PC-9 (cell line): ENCODE data around the gene LRFN2. TPM values are rescaled to one million over a fixed set of nuclear protein-coding genes. Genes with fewer than 3 reads are reported as not detected.

ENCODE experiments used
- BruUV-seq: library from RNA; stranded (reverse); fragments of 400-500 nt; replicated peaks from 2 replicates; lab custom pipeline; 2021; lab: Mats Ljungman, UMichigan
- CTCF ChIA-PET: fragments of 300-600 bp; sonication (Branson Sonifier 250); formaldehyde crosslinking; loops from one replicate; lab custom pipeline; 2022; ENCODE audit warnings: antibody characterized with exemption; lab: Charles Lee
- POLR2A ChIA-PET: fragments of 300-600 bp; sonication (Branson Sonifier 250); formaldehyde crosslinking; loops from one replicate; lab custom pipeline; 2022; ENCODE audit warnings: antibody characterized with exemption; ENCODE audit not compliant: unreplicated experiment; lab: Charles Lee
- DNase-seq, 2 experiments: peaks; one replicate each; pipeline versions ENCODE4 v3.0.0 to v3.0.0-alpha.2; 2015 to 2022; ENCODE audit warnings: mixed read lengths in 1 of 2
- H2AFZ ChIP-seq: fragments of 200-600 bp; sonication (generic); 2 replicates; pipeline ENCODE4 v1.8.1; 2017; ENCODE audit warnings: antibody characterized with exemption
- H3F3A ChIP-seq: fragments of 200-600 bp; sonication (generic); 2 replicates; pipeline ENCODE4 v1.8.1; 2017; ENCODE audit warnings: antibody characterized with exemption, mild to moderate bottlenecking, low read depth; ENCODE audit not compliant: insufficient read depth
- H3K27ac ChIP-seq: fragments of 200-600 bp; sonication (generic); 2 replicates; pipeline ENCODE4 v1.6.1; 2016; ENCODE audit warnings: mixed run types
- H3K27me3 ChIP-seq: fragments of 200-600 bp; sonication (generic); 2 replicates; pipeline ENCODE4 v1.6.1; 2016; ENCODE audit warnings: low read depth, mixed run types; ENCODE audit not compliant: insufficient read depth
- H3K36me3 ChIP-seq: fragments of 200-600 bp; sonication (generic); 2 replicates; pipeline ENCODE4 v1.6.1; 2016; ENCODE audit warnings: low read depth, mixed run types
- H3K4me1 ChIP-seq: fragments of 200-600 bp; sonication (generic); replicated peaks from 2 replicates; pipeline ENCODE4 v1.6.1; 2016; ENCODE audit warnings: mixed run types; ENCODE audit not compliant: insufficient read depth
- H3K4me2 ChIP-seq: fragments of 200-600 bp; sonication (generic); 2 replicates; pipeline ENCODE4 v1.6.1; 2017; ENCODE audit warnings: mixed run types
- H3K4me3 ChIP-seq: fragments of 200-600 bp; sonication (generic); 2 replicates; pipeline ENCODE4 v1.6.1; 2016; ENCODE audit warnings: mixed run types
- H3K79me2 ChIP-seq: fragments of 200-600 bp; sonication (generic); 2 replicates; pipeline ENCODE4 v1.6.1; 2017; ENCODE audit warnings: low read depth, mixed run types
- H3K9me2 ChIP-seq: fragments of 200-600 bp; sonication (generic); 2 replicates; pipeline ENCODE4 v1.8.1; 2017; ENCODE audit warnings: mild to moderate bottlenecking; ENCODE audit not compliant: insufficient read depth
- H3K9me3 ChIP-seq: fragments of 200-600 bp; sonication (generic); 2 replicates; pipeline ENCODE4 v1.8.1; 2016; ENCODE audit warnings: low read depth; ENCODE audit not compliant: insufficient read depth
- H4K20me1 ChIP-seq: fragments of 200-600 bp; sonication (generic); 2 replicates; pipeline ENCODE4 v1.8.1; 2017; ENCODE audit not compliant: insufficient read depth
- CTCF ChIP-seq: fragments of 200-600 bp; sonication (generic); conservative IDR thresholded peaks from 2 replicates; pipeline ENCODE4 v1.6.1; 2017; ENCODE audit warnings: mixed run types, antibody characterized with exemption, mild to moderate bottlenecking, moderate library complexity
- EZH2 ChIP-seq: fragments of 200-600 bp; sonication (generic); IDR thresholded peaks from 2 replicates; pipeline ENCODE4 v1.8.0; 2017; ENCODE audit warnings: antibody characterized with exemption, low read depth
- intact Hi-C: fragments of 100-400 bp; cut with micrococcal nuclease; formaldehyde crosslinking; loops from one replicate; pipeline ENCODE4 v1.10.0; 2022; ENCODE audit not compliant: unreplicated experiment
- total RNA-seq: library from RNA; stranded (reverse); gene quantifications from 2 replicates; pipeline ENCODE4 v1.2.3, GENCODE V29; 2021

The LRFN2 gene
- total RNA-seq, 1 experiment from 2014 or later = not detected

GRCh38 chr6:40588480-40588879 is 1.3 kb upstream of the LRFN2 start:
- no TSS peak for BruUV-seq
- Histone ChIP-seq H3K4me2 (no peak overlapping the region), H3K4me1 (no peaks in the 10 kb centered on the region), H2AFZ (no peak overlapping the region), H4K20me1 (no peaks in the 10 kb centered on the region), H3K4me3 (no peak overlapping the region), H3K27ac (no peak overlapping the region), H3K79me2 (no peaks in the 10 kb centered on the region), H3K36me3 (no peaks in the 10 kb centered on the region), H3K27me3 (peaks cover 6% of the 10 kb centered on the region; the same call in 1 of the 2 replicates), H3F3A (no peaks in the 10 kb centered on the region), H3K9me3 (no peaks in the 10 kb centered on the region), H3K9me2 (no peaks in the 10 kb centered on the region)
- TF ChIP-seq CTCF (no peak), EZH2 (no peak)
- no peak for DNase-seq
- ChIA-PET POLR2A (no interaction called here), CTCF (no interaction called here)
- intact Hi-C loops = no loop called here

GRCh38 chr6:40588070-40588384 is 863 bp upstream of the LRFN2 start:
- Histone ChIP-seq H3K4me3 (no peak overlapping the region), H3K9me2 (no peaks in the 10 kb centered on the region), H3K36me3 (no peaks in the 10 kb centered on the region), H3K9me3 (no peaks in the 10 kb centered on the region), H3K4me2 (no peak overlapping the region), H3F3A (no peaks in the 10 kb centered on the region), H3K27me3 (peaks cover 6% of the 10 kb centered on the region; the same call in 1 of the 2 replicates), H3K79me2 (no peaks in the 10 kb centered on the region), H4K20me1 (no peaks in the 10 kb centered on the region), H2AFZ (no peak overlapping the region), H3K27ac (no peak overlapping the region), H3K4me1 (no peaks in the 10 kb centered on the region)
- DNase-seq = no peak
- no TSS peak for BruUV-seq
- intact Hi-C loops = no loop called here
- ChIA-PET POLR2A (no interaction called here), CTCF (no interaction called here)
- TF ChIP-seq EZH2 (no peak), CTCF (no peak)

GRCh38 chr6:40586369-40587201 is 579 bp downstream of the LRFN2 start:
- POLR2A ChIA-PET = no interaction called here

More at GRCh38 chr6:40586369-40587201, 579 bp downstream of the LRFN2 start:
- Histone ChIP-seq H3K79me2 (no peaks in the 10 kb centered on the region), H3K27me3 (peaks cover 6% of the 10 kb centered on the region; the same call in 1 of the 2 replicates), H3K4me3 (no peak overlapping the region), H3K4me1 (no peaks in the 10 kb centered on the region), H3K36me3 (no peaks in the 10 kb centered on the region), H3K27ac (no peak overlapping the region), H2AFZ (no peak overlapping the region), H4K20me1 (no peaks in the 10 kb centered on the region), H3K9me2 (no peaks in the 10 kb centered on the region), H3F3A (no peaks in the 10 kb centered on the region), H3K4me2 (no peak overlapping the region), H3K9me3 (no peaks in the 10 kb centered on the region)
- TF ChIP-seq CTCF (no peak), EZH2 (no peak)
- no TSS peak for BruUV-seq
- intact Hi-C loops = no loop called here
- no peak for DNase-seq
- CTCF ChIA-PET = no interaction called here
